CD14-positive monocyte (primary cell): ENCODE data around the gene AASDH. TPM values are rescaled to one million over a fixed set of nuclear protein-coding genes. Genes with fewer than 3 reads are reported as not detected.

Experiments used
- DNase-seq, 3 donors: peaks; one replicate each; pipeline ENCODE4 v3.0.0-alpha.2; 2011 to 2022
- H2AFZ ChIP-seq: 2 replicates; pipeline ENCODE4 v1.6.0; 2012; ENCODE audit warnings: mild to moderate bottlenecking, low read depth, low read length, inconsistent platforms; ENCODE audit not compliant: insufficient read depth, poor library complexity, severe bottlenecking
- H3K27ac ChIP-seq, 2 donors: 1 replicate in 1 of 2; 2 replicates in 1 of 2; pipeline ENCODE4 v1.5.1; 2012 to 2013; ENCODE audit warnings: low read length in 2 of 2, control low read depth in 1 of 2, inconsistent platforms in 1 of 2, low read depth in 1 of 2, mild to moderate bottlenecking in 1 of 2
- H3K27me3 ChIP-seq, 2 donors: one replicate each; pipeline versions ENCODE4 v1.6.0 to v1.6.1; 2011 to 2013; ENCODE audit warnings: low read length in 2 of 2; ENCODE audit not compliant: control insufficient read depth in 2 of 2, insufficient read depth in 2 of 2
- H3K36me3 ChIP-seq, 2 donors: replicated peaks in 1 of 2; 1 replicate in 1 of 2; 2 replicates in 1 of 2; pipeline versions ENCODE4 v1.5.1 to v1.6.1; 2012 to 2013; ENCODE audit warnings: low read length in 2 of 2, control low read depth in 1 of 2, inconsistent platforms in 1 of 2, mild to moderate bottlenecking in 1 of 2; ENCODE audit not compliant: insufficient read depth in 2 of 2, control insufficient read depth in 1 of 2
- H3K4me1 ChIP-seq, 2 donors: 1 replicate in 1 of 2; 2 replicates in 1 of 2; pipeline versions ENCODE4 v1.5.1 to v1.6.1; 2012 to 2013; ENCODE audit warnings: low read length in 2 of 2, control low read depth in 1 of 2, inconsistent platforms in 1 of 2, mild to moderate bottlenecking in 1 of 2, moderate library complexity in 1 of 2; ENCODE audit not compliant: insufficient read depth in 2 of 2, control insufficient read depth in 1 of 2
- H3K4me2 ChIP-seq: replicated peaks from 2 replicates; pipeline ENCODE3; 2012; ENCODE audit warnings: low read length, moderate library complexity, mild to moderate bottlenecking; ENCODE audit not compliant: poor library complexity, severe bottlenecking; ENCODE audit errors: extremely low read depth
- H3K4me3 ChIP-seq, 3 experiments: fragments of 200-600 bp in 1 of 3; sonication (generic) in 1 of 3; replicated peaks in 1 of 3; 1 replicate in 2 of 3; 2 replicates in 1 of 3; pipeline ENCODE4 v1.5.1; 2011 to 2013; ENCODE audit warnings: low read length in 3 of 3, mild to moderate bottlenecking in 3 of 3, control low read depth in 2 of 3, low read depth in 2 of 3, inconsistent platforms in 1 of 3, moderate library complexity in 1 of 3
- H3K79me2 ChIP-seq: 2 replicates; pipeline ENCODE4 v1.6.0; 2012; ENCODE audit warnings: mild to moderate bottlenecking, control low read depth, inconsistent platforms, low read length, moderate library complexity; ENCODE audit not compliant: insufficient read depth
- H3K9ac ChIP-seq: 2 replicates; pipeline ENCODE4 v1.6.0; 2017; ENCODE audit warnings: low read length, mild to moderate bottlenecking; ENCODE audit not compliant: insufficient read depth, poor library complexity, severe bottlenecking
- H3K9me3 ChIP-seq, 2 donors: replicated peaks in 1 of 2; 1 replicate in 1 of 2; 2 replicates in 1 of 2; pipeline versions ENCODE4 v1.5.1 to v1.6.1; 2012 to 2013; ENCODE audit warnings: low read length in 2 of 2, control low read depth in 1 of 2; ENCODE audit not compliant: control insufficient read depth in 1 of 2, insufficient read depth in 1 of 2
- H4K20me1 ChIP-seq: 2 replicates; pipeline ENCODE4 v1.6.0; 2012; ENCODE audit warnings: mild to moderate bottlenecking, low read length, control low read depth, moderate library complexity; ENCODE audit not compliant: insufficient read depth
- H3K27ac Mint-ChIP-seq, 7 donors: one replicate each; pipeline ENCODE4 v1.8.0; 2020; ENCODE audit warnings: mild to moderate bottlenecking in 7 of 7, mixed read lengths in 7 of 7, moderate library complexity in 6 of 7, inconsistent platforms in 2 of 7
- H3K27me3 Mint-ChIP-seq, 3 donors: one replicate each; pipeline ENCODE4 v1.8.0; 2021 to 2022; ENCODE audit warnings: low read depth in 3 of 3, mild to moderate bottlenecking in 3 of 3, mixed read lengths in 3 of 3, moderate library complexity in 3 of 3, inconsistent platforms in 1 of 3
- H3K36me3 Mint-ChIP-seq, 2 donors: one replicate each; pipeline ENCODE4 v1.8.0; 2020; ENCODE audit warnings: mixed read lengths in 2 of 2, inconsistent platforms in 1 of 2, mild to moderate bottlenecking in 1 of 2
- H3K4me1 Mint-ChIP-seq: one replicate; pipeline ENCODE4 v1.8.0; 2020; ENCODE audit warnings: mild to moderate bottlenecking, mixed read lengths
- H3K4me3 Mint-ChIP-seq, 2 donors: one replicate each; pipeline ENCODE4 v1.8.0; 2020; ENCODE audit warnings: mild to moderate bottlenecking in 2 of 2, mixed read lengths in 2 of 2, moderate library complexity in 1 of 2
- H3K9me3 Mint-ChIP-seq, 7 donors: one replicate each; pipeline ENCODE4 v1.8.0; 2020 to 2022; ENCODE audit warnings: mixed read lengths in 7 of 7, mild to moderate bottlenecking in 6 of 7, moderate library complexity in 6 of 7, inconsistent platforms in 2 of 7
- WGBS: methylation state at CpG from one replicate; pipeline ENCODE4 v1.1.5; 2013; ENCODE audit warnings: missing lambda C conversion rate; ENCODE audit not compliant: insufficient coverage; 5-methylcytosine and 5-hydroxymethylcytosine counted together
- intact Hi-C, 2 donors: fragments of 100-400 bp; cut with micrococcal nuclease; formaldehyde crosslinking; loops; one replicate each; pipeline versions ENCODE4 v1.15.0 to v1.15.1; 2023
- polyA plus RNA-seq, 3 donors: library from polyadenylated mRNA; depleted of rRNA in 1 of 3; unstranded in 2 of 3; stranded (reverse) in 1 of 3; fragments of 300-500 nt in 2 of 3; fragments of >200 nt in 1 of 3; fragmentation: Illumina TruSeq in 2 of 3; gene quantifications; 1 replicate in 2 of 3; 2 replicates in 1 of 3; pipeline ENCODE4 v1.2.3, GENCODE V29; 2012 to 2021
- TF ChIP-seq, protein P1 (sequence below): fragments of 200-600 bp; IDR thresholded peaks from one replicate; pipeline ENCODE4 v1.8.0; 2022; ENCODE audit warnings: antibody characterized with exemption, mild to moderate bottlenecking

AASDH gene
- polyA plus RNA-seq, 3 donors: 5.9 to 6.9 (median 6.2) TPM

GRCh38 chr4:56293121-56293520 lies 94.2 kb downstream of the AASDH start:
- Histone ChIP-seq H3K4me2 (no peak overlapping the region), H3K4me3 (no peak overlapping the region), H3K27ac (no peak overlapping the region), H3K9me3 (no peaks in the 10 kb centered on the region), H4K20me1 (no peaks in the 10 kb centered on the region), H2AFZ (no peak overlapping the region), H3K79me2 (no peaks in the 10 kb centered on the region), H3K9ac (no peak overlapping the region), H3K27me3 (no peaks in the 10 kb centered on the region), H3K36me3 (no peaks in the 10 kb centered on the region), H3K4me1 (no peaks in the 10 kb centered on the region)
- intact Hi-C loops: no loop called here
- Mint-ChIP-seq H3K27me3 (no peaks in the 10 kb centered on the region), H3K27ac (no peak overlapping the region), H3K4me1 (peaks cover 15% of the 10 kb centered on the region), H3K9me3 (peaks cover 2 to 8% (median 4%) of the 10 kb centered on the region in 7 donors), H3K36me3 (no peaks in the 10 kb centered on the region), H3K4me3 (no peak overlapping the region)
- no peak for DNase-seq
- TF ChIP-seq, protein P1, sequence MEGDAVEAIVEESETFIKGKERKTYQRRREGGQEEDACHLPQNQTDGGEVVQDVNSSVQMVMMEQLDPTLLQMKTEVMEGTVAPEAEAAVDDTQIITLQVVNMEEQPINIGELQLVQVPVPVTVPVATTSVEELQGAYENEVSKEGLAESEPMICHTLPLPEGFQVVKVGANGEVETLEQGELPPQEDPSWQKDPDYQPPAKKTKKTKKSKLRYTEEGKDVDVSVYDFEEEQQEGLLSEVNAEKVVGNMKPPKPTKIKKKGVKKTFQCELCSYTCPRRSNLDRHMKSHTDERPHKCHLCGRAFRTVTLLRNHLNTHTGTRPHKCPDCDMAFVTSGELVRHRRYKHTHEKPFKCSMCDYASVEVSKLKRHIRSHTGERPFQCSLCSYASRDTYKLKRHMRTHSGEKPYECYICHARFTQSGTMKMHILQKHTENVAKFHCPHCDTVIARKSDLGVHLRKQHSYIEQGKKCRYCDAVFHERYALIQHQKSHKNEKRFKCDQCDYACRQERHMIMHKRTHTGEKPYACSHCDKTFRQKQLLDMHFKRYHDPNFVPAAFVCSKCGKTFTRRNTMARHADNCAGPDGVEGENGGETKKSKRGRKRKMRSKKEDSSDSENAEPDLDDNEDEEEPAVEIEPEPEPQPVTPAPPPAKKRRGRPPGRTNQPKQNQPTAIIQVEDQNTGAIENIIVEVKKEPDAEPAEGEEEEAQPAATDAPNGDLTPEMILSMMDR: no peak

DNA sequence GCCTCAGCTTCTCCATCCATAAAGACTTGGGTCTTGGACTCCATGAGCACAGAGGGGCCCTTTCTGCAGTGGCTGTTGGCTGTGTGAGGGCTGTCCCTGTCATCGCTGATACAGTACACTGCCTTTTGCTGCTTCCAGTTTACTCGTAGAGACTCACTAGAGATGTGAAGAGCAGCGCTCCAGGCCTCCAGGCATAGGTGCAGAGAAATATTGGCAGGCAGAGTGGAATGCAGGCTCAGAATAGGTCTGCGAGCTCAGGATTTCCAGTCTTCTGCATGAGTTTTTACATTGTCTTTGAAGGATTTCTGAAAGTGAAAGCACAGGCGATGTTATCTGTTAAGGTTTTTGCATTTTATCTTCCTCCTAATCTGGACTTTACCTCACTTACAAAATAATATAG lies 97.4 kb downstream of the AASDH start:
- Histone ChIP-seq H3K9me3 (no peaks in the 10 kb centered on the region), H3K4me3 (no peak overlapping the region), H3K27me3 (no peaks in the 10 kb centered on the region), H3K4me2 (no peak overlapping the region), H2AFZ (peak overlapping the region; percentile 41), H3K4me1 (no peaks in the 10 kb centered on the region), H3K36me3 (no peaks in the 10 kb centered on the region), H3K27ac (no peak overlapping the region), H3K9ac (no peak overlapping the region), H3K79me2 (no peaks in the 10 kb centered on the region), H4K20me1 (no peaks in the 10 kb centered on the region)
- H3K4me3 Mint-ChIP-seq: no peak overlapping the region
- H3K27me3 Mint-ChIP-seq: no peaks in the 10 kb centered on the region
- peak overlapping the region in 1 of 7 donors; percentile 61 for H3K27ac Mint-ChIP-seq
- peaks cover 2 to 9% (median 4%) of the 10 kb centered on the region in 7 donors for H3K9me3 Mint-ChIP-seq
- H3K4me1 Mint-ChIP-seq: peaks cover 9% of the 10 kb centered on the region
- TF ChIP-seq, protein P1: no peak
- 92% methylated on average over 3 of the region's 5 CpGs for WGBS
- intact Hi-C loops: no loop called here
- H3K36me3 Mint-ChIP-seq: no peaks in the 10 kb centered on the region
- no peak for DNase-seq
